ENCODE measurements around the gene ADK.
"Not testable (repeated sequence)": the region's sequence is repeated elsewhere in the genome, so short reads cannot be mapped to it uniquely, and the experiment has no call there.

Gene ADK

DNA sequence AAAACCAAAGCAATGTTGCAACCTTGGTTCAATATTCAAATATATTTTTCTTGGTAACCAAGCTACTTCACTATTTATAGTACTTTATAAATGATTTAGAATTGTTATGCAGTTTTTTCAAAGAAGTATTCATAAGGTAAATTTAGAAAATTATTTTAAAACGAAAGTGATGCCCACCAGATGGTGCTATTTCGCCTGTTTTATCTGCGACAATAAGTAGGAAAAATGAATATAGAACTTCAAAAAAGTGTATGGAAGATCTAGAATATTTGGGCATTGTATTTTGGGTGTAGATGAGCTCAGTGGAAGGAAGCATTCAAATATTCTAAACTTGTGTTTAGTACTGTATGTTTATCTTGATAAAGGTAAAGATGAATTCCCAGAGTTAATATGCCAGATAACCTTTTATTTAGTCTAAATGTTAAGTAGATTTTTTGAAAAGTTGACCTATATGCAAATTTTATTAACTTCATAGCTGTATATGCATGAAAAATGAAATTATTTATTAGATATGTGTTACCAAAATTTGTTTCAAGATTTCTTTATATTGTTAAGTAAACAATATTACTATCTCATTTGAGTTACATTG, 93.2 kb downstream of the ADK start:
- DNase-seq, result no peak

- DNase-seq, result no peak
Measured at GRCh38 chr10:74244807-74245206, 93.8 kb downstream of the ADK start.

DNA sequence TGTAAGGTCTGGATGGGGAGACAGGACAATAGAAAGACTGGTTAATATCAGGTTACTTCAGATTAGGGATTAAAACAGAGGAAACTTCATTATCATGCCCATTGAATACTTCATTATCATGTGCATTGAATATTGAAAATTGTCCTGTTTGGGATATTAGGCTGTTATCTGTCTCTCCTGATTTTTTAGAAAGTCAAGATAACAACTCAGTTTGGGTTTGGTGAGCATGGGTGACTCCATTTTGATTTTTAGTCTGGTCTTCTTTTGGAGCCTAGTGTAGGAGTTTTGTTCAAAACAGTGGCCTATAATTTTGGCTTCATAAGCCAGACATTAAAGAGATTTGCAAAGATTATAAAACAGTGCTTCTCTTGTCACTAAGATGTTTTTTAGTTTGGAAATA, 95.5 kb downstream of the ADK start:
- DNase-seq, result no peak

DNA sequence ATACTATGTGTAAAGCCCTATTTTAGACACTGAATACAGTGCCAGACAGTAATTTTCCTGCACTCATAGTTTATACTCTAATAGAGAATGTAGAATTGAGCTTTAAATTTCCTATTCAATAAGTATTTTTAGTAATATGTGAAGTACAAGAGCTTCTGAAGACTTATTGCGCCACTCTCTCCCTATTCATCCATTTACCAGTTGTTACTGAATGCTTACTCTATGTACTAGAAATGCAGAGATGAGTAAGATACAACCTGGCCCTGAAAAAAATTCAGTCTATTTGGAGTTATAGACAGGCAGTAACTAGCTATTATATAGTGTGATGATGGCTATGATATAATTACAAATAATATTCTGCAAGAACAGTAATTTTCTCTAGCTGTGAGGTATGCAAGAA, 98.8 kb downstream of the ADK start:
- DNase-seq, result no peak

- no peak for DNase-seq
Measured at GRCh38 chr10:74255214-74255613, 104.2 kb downstream of the ADK start.

GRCh38 chr10:74255888-74256357, 104.9 kb downstream of the ADK start:
- DNase-seq, result no peak

DNA sequence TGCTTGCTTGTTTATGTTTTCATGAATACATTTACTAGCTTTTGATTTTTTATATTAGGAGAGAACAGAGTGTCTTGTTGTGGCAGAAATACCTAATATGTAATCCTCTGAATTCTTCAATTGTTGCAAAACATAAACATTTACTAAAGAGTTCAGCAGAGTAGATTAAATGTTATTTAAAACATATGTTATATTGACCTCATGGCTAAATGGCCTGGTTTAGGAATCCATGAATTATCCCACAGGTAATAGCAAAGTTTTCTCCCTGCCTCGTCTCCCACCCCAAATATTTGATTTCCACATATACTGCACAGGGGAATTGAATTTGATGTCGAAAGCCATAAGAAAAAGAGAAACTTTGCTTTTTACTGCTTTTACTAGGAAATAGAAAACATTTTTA, 111.8 kb downstream of the ADK start:
- no peak for DNase-seq

- no peak for DNase-seq
Measured at GRCh38 chr10:74263996-74264395, 113.0 kb downstream of the ADK start.

- DNase-seq, result no peak
Measured at GRCh38 chr10:74272288-74272687, 121.3 kb downstream of the ADK start.

DNA sequence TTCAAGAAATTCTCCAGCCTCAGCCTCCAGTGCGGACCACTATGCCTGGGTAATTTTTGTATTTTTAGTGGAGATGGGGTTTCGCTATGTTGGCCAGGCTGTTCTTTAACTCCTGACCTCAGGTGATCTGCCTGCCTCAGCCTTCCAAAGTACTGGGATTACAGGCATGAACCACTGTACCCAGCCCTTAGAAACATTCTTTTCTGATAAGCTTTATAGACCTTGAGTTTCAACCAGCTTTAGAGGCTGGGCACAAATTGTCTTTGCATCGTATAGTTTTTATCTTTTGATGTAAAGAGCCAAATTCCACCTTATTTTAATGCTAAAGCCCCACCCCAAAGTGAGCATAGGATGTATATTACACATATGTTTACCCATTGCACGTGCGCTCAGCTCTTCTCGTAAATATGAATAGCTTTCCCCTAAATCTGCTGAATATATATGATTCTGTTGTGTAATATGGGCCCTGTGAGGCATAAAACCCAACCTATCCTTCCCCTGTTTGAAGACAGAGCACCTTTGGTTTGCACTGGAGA, 124.8 kb downstream of the ADK start:
- no peak for DNase-seq

- DNase-seq, result no peak
Measured at GRCh38 chr10:74276416-74276815, 125.4 kb downstream of the ADK start.

DNA sequence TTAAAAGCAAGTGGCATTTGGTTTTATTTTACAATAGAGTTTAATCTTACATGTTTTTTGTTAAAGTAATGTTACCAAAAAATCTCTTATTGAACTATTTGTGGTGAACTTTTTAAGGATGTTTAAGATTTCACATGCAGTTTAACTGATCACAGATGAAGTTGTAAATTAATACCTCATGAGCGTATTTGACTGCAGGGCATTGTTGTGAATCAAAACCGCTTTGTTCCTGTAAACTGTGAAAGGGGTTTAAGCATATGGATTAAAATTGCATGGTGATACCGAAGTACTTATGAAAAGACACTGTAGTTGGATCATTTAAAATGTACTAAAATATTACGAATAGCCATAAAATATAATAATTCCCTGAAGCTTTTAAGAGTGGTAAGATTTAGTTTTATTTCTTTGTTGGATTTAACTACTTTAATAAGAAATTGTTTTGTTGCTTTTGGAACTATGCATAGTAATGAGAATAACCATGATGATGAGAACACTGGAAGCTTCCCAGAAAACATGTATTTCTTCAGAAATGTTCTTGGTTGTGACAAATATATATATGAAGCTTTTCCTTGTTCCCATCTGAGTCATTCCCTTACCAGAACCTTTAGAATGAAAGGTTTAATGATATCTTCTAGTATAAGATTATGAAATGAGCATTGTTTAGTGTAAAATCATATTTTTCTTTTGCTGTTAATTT, 131.3 kb downstream of the ADK start:
- no peak for DNase-seq

GRCh38 chr10:74282848-74283210, 131.8 kb downstream of the ADK start:
- DNase-seq, result no peak

DNA sequence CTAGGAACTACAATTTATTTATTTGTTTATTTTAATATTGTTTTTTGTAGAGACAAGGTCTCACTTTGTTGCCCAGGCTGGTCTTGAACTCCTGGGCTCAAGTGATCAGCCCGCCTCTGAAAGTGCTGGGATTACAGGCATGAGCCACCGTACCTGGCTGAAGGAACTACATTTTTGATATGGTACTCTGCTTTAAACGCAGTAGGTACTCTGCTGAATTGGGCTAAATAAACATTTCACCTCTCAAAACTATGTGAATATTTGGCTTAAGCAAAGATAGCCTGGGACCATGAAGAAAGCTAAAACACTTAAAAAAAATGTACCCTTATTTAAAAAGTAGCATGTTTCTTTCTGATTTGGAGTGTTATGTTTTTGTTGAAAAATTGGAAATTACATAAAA, 138.2 kb downstream of the ADK start:
- DNase-seq, result no peak

GRCh38 chr10:74289951-74290350, 138.9 kb downstream of the ADK start:
- DNase-seq, result no peak

GRCh38 chr10:74290708-74291107, 139.7 kb downstream of the ADK start:
- DNase-seq, result no peak

DNA sequence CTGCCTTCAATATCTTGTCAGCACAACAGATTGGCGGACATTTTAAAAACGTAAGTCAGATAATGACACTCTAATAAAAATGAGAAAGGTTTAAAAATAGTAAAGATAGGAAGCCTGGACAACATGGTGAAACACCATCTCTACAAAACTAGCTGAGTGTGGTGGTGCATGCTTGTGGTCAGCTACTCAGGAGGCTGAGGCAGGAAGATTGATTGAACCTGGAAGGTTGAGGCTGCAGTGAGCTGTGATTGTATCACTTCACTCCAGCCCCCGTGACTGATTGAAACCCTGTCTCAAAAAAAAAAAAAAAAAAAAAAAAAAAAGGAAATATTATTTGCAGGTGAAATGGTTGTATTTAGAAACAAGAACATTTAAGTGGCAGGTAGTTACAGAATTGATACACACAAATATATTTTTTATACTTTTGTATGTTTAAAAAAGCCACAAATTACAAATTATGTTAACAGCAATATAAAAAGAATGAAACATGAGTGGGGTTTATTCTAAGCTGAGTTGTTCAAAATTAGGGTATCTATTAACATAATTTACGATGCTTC, 141.9 kb downstream of the ADK start:
- DNase-seq, result no peak

DNA sequence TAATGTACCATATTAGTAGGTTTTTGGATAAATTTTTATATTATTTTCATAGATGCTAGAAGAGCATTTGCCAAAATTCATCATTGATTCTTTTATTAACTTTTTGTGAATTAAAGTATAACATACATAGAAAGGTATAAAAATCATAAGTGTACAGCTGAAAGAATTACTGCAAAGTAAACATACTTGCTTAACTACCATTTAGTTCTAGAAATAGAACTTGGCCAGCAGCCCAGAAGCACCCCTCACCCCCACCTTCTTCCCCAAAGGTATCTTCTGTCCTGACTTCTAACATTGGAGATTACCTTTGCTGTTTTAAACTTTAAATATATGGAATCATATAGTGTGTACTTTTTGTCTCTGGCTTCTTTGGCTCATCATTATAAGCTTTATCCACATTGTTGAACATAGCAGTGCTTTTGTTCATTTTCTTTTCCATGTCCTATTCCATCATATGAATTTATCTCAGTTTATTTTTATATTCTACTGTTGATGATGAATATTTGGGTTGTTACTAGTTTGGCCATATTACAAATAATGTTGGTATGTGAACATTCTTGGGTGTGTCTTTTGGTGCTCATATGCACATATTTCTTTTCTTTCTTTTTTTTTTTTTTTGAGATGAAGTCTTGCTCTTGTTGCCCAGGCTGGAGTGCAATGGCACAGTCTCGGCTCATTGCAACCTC, 142.8 kb downstream of the ADK start:
- DNase-seq, result no peak

GRCh38 chr10:74297389-74298080, 146.5 kb downstream of the ADK start:
- DNase-seq, result no peak

GRCh38 chr10:74300074-74300621, 149.1 kb downstream of the ADK start:
- DNase-seq, result not testable (repeated sequence)

GRCh38 chr10:74300666-74301065, 149.6 kb downstream of the ADK start:
- no peak for DNase-seq

DNA sequence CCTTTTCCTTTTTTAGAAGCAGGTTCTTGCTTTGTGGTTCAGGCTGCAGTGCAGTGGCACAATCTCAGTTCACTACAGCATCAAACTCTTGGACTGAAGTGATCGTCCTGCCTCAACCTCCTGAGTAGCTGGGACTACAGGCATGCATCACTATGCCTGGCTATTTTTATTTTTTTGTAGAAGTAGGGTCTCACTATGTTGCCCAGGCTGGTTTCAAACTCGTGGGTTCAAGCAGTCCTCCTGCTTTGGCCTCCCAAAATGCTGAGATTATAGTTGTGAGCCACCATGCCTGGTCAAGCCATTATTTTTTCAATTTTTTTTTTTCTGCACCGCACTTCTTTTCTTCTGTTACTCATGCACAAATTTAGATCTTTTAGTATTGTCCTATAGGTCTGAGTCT, 154.7 kb downstream of the ADK start:
- DNase-seq, result no peak
